Measurements from ENCODE around the gene TENM4. TPM values are rescaled to one million over a fixed set of nuclear protein-coding genes. Genes with fewer than 3 reads are reported as not detected.

TENM4 gene
- total RNA-seq, 2 experiments from 2014 or later: not detected

DNA sequence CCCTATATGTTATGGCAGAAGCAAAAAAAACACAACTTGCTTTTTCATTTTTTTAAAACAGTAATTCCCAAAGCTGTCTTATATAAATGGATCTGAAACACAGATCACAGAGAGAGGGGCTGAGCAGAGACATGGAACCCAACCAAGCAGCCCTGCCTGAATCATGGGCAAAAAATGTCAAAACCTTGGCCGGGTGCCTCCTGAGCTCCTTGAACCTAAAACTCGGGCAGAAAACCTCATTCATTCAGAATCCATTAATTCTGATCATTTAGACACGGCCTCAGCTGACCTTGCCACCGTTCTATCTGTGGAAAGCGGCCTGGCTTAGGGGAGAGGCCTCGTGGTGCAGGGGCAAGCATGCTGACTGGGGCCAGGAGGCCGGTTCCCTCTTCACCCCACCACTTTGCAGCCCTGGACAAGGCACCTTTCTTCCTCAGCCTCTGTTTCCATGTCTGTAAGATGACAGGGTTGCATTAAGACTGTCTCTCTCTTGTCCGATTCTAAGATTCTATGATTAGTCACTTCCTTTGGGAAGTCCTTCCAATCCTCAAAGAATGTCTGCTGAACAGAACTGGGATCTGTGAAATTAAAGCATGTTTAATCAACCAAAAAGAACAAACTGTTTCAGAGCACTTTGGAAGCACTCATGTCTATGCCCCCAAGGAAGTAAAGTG, 26.0 kb downstream of the TENM4 start:
- DNase-seq (ENCODE audit: low spot score): no peak
- no peak for TF ChIP-seq EZH2phosphoT487 (IDR thresholded peaks at IDR 0.05; ENCODE audit: borderline replicate concordance, low read depth, low read length)
- TF ChIP-seq, protein P1, sequence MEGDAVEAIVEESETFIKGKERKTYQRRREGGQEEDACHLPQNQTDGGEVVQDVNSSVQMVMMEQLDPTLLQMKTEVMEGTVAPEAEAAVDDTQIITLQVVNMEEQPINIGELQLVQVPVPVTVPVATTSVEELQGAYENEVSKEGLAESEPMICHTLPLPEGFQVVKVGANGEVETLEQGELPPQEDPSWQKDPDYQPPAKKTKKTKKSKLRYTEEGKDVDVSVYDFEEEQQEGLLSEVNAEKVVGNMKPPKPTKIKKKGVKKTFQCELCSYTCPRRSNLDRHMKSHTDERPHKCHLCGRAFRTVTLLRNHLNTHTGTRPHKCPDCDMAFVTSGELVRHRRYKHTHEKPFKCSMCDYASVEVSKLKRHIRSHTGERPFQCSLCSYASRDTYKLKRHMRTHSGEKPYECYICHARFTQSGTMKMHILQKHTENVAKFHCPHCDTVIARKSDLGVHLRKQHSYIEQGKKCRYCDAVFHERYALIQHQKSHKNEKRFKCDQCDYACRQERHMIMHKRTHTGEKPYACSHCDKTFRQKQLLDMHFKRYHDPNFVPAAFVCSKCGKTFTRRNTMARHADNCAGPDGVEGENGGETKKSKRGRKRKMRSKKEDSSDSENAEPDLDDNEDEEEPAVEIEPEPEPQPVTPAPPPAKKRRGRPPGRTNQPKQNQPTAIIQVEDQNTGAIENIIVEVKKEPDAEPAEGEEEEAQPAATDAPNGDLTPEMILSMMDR (conservative IDR thresholded peaks at IDR 0.05; ENCODE audit: low read length): no peak
- intact Hi-C loops (cut with micrococcal nuclease; ENCODE audit: unreplicated experiment): no loop called here
- ChIA-PET POLR2A (interaction anchor here (0.6 kb wide), 1 partner anchor 40 kb away, joined by 3 read pairs; no protein-coding TSS in a partner anchor), CTCF (ENCODE audit: unreplicated experiment) (no interaction called here)
- no peak overlapping the region for H2AFZ ChIP-seq (ENCODE audit: low read length)
- H3K9me3 ChIP-seq (ENCODE audit: low read length): no peaks in the 10 kb centered on the region
- no peak overlapping the region for H3K4me3 ChIP-seq (ENCODE audit: low read depth, low read length, poor library complexity, severe bottlenecking)
- BruUV-seq (replicated peaks): no TSS peak
- H3K79me2 ChIP-seq (ENCODE audit: insufficient read depth, low read depth, low read length): no peaks in the 10 kb centered on the region
- no peaks in the 10 kb centered on the region for H3K4me1 ChIP-seq (ENCODE audit: insufficient read depth, low read length, poor library complexity, severe bottlenecking)
- no peaks in the 10 kb centered on the region for H4K20me1 ChIP-seq (ENCODE audit: insufficient read depth, low read length)
- no peak overlapping the region for H3K27ac ChIP-seq (ENCODE audit: low read depth, low read length, poor library complexity, severe bottlenecking)
- no peaks in the 10 kb centered on the region for H3K9me2 ChIP-seq (ENCODE audit: insufficient read depth, low read length)
- no peaks in the 10 kb centered on the region for H3K36me3 ChIP-seq (ENCODE audit: insufficient read depth, low read length)
- H3K4me2 ChIP-seq (ENCODE audit: low read length): no peak overlapping the region

DNA sequence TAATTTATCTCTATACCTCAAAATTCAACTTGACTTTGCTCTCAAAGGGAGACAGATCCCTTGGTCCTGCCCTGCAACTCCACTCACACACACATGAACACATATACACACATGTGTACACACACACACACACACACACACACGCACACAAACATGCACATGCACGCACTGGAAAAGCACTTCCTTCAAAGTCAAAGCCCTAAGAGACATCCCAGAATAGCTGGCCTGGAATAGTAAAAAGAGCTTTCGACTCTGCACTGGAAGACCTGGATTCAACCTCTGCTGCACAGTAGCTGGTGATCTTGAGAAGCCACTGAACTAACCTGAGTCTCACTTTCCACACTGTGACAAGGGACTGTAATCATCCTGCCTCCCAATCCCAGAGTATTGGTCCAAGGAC, 26.8 kb downstream of the TENM4 start:
- intact Hi-C loops (cut with micrococcal nuclease; ENCODE audit: unreplicated experiment): no loop called here
- CTCF ChIA-PET (ENCODE audit: unreplicated experiment): no interaction called here
- H3K4me1 ChIP-seq (ENCODE audit: insufficient read depth, low read length, poor library complexity, severe bottlenecking): no peaks in the 10 kb centered on the region
- no peaks in the 10 kb centered on the region for H3K9me3 ChIP-seq (ENCODE audit: low read length)
- H3K9me2 ChIP-seq (ENCODE audit: insufficient read depth, low read length): no peaks in the 10 kb centered on the region
- TF ChIP-seq, protein P1 (conservative IDR thresholded peaks at IDR 0.05; ENCODE audit: low read length): no peak
- no peak for TF ChIP-seq EZH2phosphoT487 (IDR thresholded peaks at IDR 0.05; ENCODE audit: borderline replicate concordance, low read depth, low read length)
- H3K27ac ChIP-seq (ENCODE audit: low read depth, low read length, poor library complexity, severe bottlenecking): no peak overlapping the region
- H2AFZ ChIP-seq (ENCODE audit: low read length): no peak overlapping the region
- H3K36me3 ChIP-seq (ENCODE audit: insufficient read depth, low read length): no peaks in the 10 kb centered on the region
- POLR2A ChIA-PET: interaction anchor here (0.6 kb wide), 1 partner anchor 41 kb away, joined by 3 read pairs; no protein-coding TSS in a partner anchor
- BruUV-seq (replicated peaks): no TSS peak
- no peaks in the 10 kb centered on the region for H4K20me1 ChIP-seq (ENCODE audit: insufficient read depth, low read length)
- no peaks in the 10 kb centered on the region for H3K79me2 ChIP-seq (ENCODE audit: insufficient read depth, low read depth, low read length)
- no peak overlapping the region for H3K4me2 ChIP-seq (ENCODE audit: low read length)
- no peak for DNase-seq (ENCODE audit: low spot score)
- H3K4me3 ChIP-seq (ENCODE audit: low read depth, low read length, poor library complexity, severe bottlenecking): no peak overlapping the region

DNA sequence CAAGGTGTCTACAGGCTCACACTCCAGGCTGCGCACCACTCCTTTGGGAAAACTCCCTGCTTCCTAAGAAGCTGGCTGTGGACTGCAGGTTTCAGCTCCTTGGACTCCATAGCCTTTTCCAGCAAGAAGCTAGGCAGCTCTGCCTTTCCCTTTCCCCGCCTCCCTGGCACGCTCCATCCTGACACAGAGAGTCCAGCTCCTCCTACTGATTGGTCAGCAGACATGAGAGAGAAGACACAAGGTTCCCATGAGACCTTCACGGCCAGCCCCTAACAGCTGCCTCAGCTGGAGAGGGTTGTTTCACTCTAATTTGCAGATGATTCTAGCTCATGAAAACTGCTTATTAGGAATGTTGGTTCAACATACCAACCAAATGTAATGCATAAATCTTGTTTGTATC, 27.6 kb downstream of the TENM4 start:
- ChIA-PET CTCF (ENCODE audit: unreplicated experiment) (no interaction called here), POLR2A (no interaction called here)
- no peak for DNase-seq (ENCODE audit: low spot score)
- Histone ChIP-seq H3K4me3 (ENCODE audit: low read depth, low read length, poor library complexity, severe bottlenecking) (no peak overlapping the region), H3K36me3 (ENCODE audit: insufficient read depth, low read length) (no peaks in the 10 kb centered on the region), H3K4me1 (ENCODE audit: insufficient read depth, low read length, poor library complexity, severe bottlenecking) (no peaks in the 10 kb centered on the region), H3K27ac (ENCODE audit: low read depth, low read length, poor library complexity, severe bottlenecking) (no peak overlapping the region), H2AFZ (ENCODE audit: low read length) (no peak overlapping the region), H4K20me1 (ENCODE audit: insufficient read depth, low read length) (no peaks in the 10 kb centered on the region), H3K9me2 (ENCODE audit: insufficient read depth, low read length) (no peaks in the 10 kb centered on the region), H3K4me2 (ENCODE audit: low read length) (no peak overlapping the region), H3K79me2 (ENCODE audit: insufficient read depth, low read depth, low read length) (no peaks in the 10 kb centered on the region), H3K9me3 (ENCODE audit: low read length) (no peaks in the 10 kb centered on the region)
- BruUV-seq (replicated peaks): no TSS peak
- intact Hi-C loops (cut with micrococcal nuclease; ENCODE audit: unreplicated experiment): no loop called here
- TF ChIP-seq, protein P1 (conservative IDR thresholded peaks at IDR 0.05; ENCODE audit: low read length): no peak
